Uterus (tissue), 2 donors: ENCODE measurements around the gene KCNH5.

Experiments
- POLR2A ChIP-seq, 2 donors: fragments of 450-650 bp; IDR thresholded peaks; one replicate each; pipeline ENCODE4 v1.6.1; 2016; ENCODE audit warnings: antibody characterized with exemption in 2 of 2, mild to moderate bottlenecking in 1 of 2, moderate library complexity in 1 of 2
- TF ChIP-seq, protein P1 (sequence below), 4 experiments: fragments of 200-600 bp in 2 of 4; fragments of 450-650 bp in 2 of 4; sonication (generic) in 2 of 4; IDR thresholded peaks; one replicate each; pipeline ENCODE4 v1.5.1; 2016 to 2019; ENCODE audit warnings: antibody characterized with exemption in 4 of 4, mild to moderate bottlenecking in 2 of 4, moderate library complexity in 1 of 4

- TF ChIP-seq, protein P1, sequence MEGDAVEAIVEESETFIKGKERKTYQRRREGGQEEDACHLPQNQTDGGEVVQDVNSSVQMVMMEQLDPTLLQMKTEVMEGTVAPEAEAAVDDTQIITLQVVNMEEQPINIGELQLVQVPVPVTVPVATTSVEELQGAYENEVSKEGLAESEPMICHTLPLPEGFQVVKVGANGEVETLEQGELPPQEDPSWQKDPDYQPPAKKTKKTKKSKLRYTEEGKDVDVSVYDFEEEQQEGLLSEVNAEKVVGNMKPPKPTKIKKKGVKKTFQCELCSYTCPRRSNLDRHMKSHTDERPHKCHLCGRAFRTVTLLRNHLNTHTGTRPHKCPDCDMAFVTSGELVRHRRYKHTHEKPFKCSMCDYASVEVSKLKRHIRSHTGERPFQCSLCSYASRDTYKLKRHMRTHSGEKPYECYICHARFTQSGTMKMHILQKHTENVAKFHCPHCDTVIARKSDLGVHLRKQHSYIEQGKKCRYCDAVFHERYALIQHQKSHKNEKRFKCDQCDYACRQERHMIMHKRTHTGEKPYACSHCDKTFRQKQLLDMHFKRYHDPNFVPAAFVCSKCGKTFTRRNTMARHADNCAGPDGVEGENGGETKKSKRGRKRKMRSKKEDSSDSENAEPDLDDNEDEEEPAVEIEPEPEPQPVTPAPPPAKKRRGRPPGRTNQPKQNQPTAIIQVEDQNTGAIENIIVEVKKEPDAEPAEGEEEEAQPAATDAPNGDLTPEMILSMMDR (IDR thresholded peaks at IDR 0.05), result no peak
- no peak for TF ChIP-seq POLR2A (IDR thresholded peaks at IDR 0.05)
Measured at GRCh38 chr14:62696929-62697328, 348.3 kb downstream of the KCNH5 start.
